NCI-H82 treated with DMSO at 0.1 percent for 48 hours (cell line): Measurements from ENCODE around the gene RNF123.
"Not testable (repeated sequence)": the region's sequence is repeated elsewhere in the genome, so short reads cannot be mapped to it uniquely, and the experiment has no call there.

ENCODE experiments used
- DNase-seq: peaks from one replicate; lab custom pipeline; 2025; ENCODE audit not compliant: unreplicated experiment; lab: John Stamatoyannopoulos, UW

Gene RNF123

DNA sequence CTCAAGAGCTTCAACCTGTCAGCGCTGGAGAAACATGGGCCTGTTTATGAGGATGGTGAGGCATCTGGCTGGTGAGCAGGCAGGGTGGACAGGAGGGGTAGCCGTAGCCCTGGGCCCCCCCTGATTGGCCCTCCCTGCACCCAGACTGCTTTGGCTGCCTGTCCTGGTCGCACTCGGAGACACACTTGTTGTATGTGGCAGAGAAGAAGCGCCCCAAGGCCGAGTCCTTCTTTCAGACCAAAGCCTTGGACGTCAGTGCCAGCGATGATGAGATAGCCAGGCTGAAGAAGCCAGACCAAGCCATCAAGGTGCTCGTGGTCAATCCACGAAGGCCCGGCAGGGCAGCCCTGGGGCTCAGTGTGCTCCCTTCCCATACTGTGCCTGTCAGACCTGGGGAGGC is 13.4 kb upstream of the RNF123 start:
- DNase-seq: no peak

DNA sequence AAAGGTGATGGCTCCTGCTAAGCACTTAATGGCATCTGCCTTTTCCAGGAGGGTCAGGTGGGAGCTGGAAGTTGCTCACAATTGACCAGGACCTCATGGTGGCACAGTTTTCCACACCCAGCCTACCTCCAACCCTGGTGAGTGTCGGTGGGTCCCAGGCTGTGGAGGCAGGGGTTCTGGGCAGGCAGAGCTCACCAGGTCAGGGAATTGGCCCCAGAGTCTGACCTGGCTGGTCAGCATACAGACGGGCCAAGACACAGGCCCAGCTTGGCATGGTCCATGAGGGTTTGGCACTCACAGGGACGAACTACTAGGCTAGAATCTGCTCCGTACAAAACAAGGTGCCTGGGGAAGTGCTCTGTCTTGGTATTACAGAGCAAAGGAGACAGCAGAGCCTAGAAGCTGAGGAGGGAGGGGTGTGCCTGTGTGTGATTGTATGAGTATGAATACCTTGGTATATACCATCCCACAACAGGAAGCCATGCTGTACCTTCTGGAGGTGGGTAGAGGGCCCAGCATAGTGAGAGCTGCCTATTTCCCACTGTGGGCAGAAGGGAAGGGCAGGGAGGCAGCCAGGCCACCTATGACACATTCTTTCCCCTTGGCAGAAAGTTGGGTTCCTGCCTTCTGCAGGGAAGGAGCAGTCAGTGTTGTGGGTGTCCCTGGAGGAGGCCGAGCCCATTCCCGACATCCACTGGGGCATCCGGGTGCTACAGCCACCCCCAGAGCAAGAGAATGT is 8.7 kb upstream of the RNF123 start:
- DNase-seq: no peak

DNA sequence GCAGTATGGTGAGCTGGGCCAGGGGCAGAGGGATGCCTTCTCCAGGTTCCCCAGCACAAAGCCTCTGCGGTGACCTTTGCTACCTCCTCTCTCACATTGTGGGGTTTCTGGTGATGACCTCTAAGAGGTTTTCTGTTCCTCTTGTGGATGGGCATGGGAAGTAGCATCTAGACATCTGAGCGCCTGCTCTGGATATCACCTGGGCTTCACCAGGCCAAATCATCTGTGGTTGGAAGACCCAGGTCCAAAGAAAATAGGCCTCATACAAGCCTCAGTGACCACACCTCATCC is 8.2 kb upstream of the RNF123 start:
- DNase-seq: no peak

DNA sequence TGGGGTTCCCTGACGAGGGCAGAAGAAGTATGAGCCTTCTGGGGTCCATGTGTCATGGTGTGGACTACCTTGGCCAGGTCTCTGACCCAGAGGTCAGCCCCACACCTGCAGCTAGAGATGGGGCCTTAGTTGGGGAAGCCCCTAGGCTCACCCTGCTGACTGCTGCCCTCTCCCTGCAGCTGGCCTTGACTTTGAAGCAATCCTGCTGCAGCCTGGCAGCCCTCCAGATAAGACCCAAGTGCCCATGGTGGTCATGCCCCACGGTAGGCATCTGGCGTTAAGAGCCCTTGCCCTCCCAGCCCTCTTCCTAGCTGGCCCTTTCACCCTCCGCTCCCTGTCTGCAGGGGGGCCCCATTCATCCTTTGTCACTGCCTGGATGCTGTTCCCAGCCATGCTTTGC is 7.8 kb upstream of the RNF123 start:
- no peak for DNase-seq

DNA sequence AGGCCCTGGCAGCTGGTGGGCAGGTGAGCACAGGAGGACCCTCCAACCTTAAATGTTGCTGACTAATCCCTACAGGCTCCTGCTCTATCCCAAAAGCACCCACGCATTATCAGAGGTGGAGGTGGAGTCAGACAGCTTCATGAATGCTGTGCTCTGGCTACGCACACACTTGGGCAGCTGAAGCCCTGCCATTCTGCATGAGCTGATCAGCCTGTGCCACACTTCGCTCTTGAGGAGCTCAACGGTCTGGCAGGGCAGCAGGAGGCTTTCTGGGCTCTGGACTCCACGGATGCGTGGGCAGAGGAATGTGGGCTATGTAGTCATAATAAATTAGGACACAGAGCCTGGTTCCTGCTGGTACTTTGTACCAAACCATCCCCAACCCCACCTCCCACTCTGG is 6.2 kb upstream of the RNF123 start:
- DNase-seq: no peak

DNA sequence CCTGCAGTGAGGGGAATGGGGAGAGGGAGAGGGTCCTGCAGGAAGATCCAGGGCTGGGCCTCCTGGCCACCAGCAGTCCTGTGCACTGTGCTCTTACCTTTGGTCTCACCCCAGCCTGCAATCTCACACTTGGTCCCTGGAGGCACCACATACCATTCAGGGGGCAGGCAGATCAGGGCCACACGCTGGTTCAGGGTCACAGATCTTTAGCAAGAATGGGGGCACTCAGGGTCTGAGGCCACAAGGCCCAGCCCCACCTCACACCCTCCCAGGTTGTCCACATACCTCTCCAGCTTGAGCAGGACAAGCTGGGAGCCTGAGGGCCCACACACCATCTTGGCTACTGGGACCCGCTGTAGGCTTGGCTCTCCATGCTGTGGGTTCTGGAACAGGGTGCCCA is 4.9 kb upstream of the RNF123 start:
- not testable (repeated sequence) for DNase-seq

DNA sequence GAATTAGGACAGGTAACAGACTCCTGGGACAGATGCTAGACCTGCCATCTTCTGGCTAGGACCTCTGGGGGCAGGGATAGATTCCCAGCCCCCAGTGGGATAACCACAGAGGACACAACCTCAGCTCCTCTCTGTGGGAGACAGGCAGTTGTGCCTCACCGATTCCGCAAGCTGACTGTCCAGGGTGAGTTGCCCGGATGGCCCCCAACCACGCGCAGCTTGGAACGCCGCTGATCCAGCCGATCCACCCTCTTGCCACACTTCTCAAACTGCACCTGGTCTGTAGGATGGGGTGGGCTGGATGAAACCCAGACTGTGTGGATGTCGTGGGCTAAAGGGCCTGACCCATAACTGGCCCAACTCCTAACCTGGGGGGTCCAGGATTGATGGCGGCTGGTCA is 4.3 kb upstream of the RNF123 start:
- DNase-seq: not testable (repeated sequence)

DNA sequence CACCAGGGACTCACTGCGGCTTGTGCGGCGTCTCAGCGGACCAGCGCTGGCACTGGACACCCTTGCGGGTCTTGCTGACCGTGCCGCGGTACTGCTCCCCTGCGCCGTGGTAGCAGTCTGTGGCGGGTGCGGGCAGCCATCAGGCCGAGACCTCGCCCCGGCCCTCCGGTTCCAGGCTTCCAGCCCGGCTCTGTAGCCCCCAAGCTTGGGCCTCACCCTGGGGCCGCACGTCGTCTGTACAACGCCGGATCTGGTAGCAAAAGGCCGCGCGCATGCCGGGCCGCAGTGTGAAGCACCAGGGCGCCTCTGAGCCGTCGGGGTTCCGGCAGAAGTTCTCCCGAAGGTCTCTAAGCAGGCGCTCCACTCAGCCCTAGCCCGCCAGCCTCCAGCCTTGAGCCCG is 3.5 kb upstream of the RNF123 start:
- not testable (repeated sequence) for DNase-seq

DNA sequence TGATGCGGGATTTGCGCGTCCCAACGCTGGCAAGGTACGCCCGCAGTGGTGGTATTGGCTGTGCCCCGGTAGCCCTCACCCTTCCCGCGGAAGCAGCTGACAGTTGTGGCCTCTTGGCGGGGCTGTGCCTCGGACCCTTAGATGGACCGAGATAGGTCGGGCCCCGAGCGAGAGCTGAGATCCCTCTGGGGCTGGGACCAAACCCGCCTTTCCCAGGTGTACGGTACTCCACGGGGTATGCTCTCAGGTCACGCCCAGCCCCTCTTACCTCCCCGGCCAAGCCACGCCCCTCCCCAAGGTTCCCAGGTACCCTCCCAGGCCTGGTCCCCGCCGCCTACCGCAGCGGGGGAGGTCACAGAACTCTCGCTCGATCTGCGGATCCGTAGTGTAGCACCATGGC is 3.0 kb upstream of the RNF123 start:
- DNase-seq: not testable (repeated sequence)

DNA sequence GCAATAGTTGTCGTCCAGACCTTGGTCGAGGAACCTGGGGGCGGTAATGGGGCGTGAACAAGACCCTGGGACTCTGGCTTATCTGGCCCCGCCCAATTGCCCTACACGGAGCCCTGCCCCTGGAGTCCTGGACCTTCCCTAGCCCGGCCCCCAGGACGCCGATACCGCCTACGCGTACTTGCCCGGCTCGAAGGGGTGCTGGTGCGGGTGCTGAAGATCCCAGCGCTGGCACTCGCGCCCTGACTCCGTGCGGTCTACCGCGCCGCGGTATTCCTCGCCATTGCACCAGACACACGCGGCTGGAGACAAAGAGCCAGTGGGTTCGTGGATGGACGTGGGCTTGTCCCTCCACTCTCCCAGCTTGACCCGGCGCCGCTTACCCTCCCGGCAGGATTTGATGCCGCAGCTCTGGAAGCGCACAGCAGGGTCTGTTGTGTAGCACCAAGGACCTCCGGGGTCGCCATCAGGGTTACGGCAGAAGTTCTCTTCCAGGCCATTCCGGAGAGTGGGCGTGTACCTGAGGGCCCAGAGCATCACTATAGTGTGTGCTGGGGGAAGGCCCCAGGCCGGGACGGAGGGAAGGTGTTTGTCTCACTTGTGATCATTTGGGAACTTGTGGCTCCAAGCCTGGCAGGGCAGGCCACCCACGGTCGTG is 2.5 kb upstream of the RNF123 start:
- DNase-seq: not testable (repeated sequence)

DNA sequence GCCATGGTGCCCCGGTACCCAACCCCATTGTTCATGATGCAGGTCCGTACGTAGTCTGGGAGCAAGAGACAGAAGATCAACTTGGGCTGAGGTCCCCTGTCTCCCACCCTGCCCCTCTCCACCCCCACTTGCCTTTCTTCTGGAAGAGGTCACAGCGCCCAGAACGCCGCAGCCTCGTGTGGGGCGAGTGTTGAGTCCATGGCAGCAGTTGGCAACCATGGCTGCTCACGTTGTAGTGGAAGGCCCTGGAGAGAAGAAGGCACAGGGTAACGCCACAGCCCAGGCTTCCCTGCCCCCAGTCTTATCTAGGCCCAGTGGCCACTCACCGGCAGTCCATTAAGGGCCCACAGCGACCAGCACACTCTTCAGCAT is 1.9 kb upstream of the RNF123 start:
- not testable (repeated sequence) for DNase-seq

DNA sequence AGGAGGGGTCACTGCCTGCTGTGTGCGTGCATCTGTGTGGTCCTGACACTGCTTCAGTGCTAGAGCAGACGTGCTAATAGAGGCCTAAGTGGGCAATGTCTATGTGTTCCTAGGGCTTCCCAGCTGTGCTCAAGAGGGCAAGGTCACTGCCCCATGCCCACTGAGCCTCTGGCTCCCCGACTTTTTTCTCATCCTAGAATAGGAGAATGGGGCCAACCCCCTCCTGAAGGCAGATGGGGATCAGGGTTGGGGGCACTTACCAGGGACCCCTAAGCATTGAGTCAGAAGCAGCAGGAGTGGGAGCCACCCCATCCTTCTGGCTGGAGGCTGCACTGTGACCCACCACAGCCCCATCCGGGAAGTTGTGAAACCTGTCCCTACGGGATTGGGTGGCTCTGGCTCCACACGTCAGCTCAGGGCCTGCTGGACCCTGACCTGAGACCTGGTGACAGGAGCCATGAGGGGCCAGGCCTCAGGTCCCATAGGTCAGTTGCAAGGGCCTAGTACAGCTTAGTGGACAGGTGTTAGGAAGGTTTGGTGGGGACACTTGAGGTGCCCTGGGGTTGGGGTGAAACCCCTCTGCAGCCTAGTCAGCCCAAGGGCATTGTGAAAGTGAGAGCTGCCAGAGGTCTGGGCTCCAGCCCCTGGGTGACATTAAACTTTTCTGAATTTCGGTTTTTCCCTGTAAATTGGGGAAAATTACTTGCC is 865 bp upstream of the RNF123 start:
- DNase-seq: not testable (repeated sequence)

DNA sequence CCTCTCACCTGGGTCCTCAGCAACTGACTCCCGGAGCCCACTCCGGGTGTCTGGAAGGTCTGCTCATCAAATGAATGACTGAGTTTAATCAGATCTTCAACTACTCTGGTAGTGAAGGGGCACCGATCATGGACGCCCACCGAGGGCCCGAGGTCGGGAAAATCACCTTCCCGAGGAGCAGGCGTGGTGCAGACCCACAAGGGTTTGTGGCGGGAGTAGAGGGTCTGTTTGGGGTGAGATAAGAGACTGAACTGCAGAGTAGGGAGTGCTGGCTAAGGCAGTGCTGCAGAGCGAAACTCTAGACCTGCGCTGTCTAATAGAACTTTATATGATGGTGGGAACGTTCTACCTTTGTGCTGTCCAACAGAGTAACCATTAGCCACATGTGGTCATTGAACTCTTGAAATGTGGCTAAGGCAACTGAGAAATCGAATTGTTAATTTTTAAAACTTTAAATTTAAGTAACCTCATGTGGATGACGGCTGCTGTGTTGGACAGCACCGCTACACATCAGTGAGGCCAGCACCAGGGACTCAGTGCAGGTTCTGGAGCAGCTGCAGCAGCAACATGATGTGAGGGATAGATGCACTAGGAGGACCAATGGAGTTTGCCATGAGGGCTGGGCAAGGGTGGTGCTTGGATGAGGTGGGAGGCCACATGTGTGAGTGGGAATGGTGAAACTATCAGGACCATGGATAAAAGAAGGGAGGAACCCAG is 709 bp downstream of the RNF123 start:
- DNase-seq: not testable (repeated sequence)

DNA sequence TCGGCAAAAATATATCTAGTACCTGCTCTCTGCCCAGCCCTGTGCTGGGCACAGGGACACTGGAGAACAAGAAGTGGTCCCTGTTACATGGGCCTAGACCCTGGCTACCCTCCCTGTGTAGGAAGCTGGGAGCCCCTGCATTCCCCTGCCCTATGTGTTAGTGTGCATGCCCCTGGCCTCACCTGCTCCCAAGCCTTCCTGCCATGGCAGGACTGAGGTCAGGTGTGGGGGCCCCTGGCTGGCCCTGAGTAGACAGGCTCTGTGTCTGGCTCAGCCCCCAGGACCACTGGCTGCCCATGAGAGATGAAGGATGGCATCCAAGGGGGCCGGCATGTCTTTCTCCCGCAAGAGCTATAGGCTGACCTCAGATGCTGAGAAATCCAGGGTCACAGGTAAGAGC is 1.5 kb downstream of the RNF123 start:
- DNase-seq: not testable (repeated sequence)

DNA sequence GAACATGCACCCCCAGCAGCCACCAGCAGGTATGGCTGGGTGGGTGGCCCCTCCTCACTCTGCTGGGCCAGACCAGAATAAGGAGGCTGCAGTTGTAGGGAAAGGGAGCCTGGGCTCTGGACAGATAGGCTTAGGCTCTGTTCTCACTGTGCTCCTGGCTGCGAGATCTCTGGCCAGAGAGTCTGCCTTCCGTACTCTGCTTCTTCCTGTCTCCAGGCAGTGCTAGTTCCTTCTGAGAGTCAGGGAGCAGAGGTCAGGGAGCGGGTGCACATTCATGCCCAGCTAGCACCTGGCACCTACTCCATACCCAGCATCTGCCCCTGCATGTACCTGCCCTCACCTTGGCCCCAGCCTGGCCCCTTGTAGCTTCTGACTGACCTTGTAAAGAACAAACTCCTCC is 2.1 kb downstream of the RNF123 start:
- not testable (repeated sequence) for DNase-seq

DNA sequence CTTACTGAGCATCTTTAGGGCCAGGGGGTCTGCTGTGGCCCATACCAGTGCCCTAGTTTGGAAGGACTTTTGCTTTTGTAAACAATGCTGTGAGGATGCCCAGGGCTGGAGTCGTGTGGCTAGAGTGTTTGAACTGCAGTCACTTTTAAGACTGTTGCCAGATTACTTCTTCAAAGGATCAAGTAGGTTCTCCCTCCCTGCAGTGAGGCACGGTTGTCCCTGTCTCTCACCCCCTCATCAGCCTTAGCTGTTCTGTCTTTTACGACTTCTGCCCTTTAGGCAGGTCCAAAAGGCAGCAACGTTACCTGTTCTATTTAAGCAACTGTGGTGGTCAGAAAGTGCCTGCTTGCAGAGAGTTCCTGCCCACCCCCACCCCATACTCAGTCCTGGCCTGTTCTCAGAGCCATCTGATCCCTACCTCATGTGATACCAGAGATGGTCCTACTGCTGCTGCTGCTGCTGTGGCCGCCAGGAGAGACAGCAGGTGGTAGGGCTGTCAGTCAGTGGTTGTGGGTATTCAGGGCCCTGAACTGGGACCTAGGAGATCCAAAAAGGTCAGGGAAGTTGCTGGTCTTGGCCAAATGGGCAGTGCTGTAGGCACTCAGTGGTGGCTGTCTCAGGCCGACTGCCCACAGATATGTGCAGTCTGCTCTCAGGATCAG is 5.2 kb downstream of the RNF123 start:
- not testable (repeated sequence) for DNase-seq

DNA sequence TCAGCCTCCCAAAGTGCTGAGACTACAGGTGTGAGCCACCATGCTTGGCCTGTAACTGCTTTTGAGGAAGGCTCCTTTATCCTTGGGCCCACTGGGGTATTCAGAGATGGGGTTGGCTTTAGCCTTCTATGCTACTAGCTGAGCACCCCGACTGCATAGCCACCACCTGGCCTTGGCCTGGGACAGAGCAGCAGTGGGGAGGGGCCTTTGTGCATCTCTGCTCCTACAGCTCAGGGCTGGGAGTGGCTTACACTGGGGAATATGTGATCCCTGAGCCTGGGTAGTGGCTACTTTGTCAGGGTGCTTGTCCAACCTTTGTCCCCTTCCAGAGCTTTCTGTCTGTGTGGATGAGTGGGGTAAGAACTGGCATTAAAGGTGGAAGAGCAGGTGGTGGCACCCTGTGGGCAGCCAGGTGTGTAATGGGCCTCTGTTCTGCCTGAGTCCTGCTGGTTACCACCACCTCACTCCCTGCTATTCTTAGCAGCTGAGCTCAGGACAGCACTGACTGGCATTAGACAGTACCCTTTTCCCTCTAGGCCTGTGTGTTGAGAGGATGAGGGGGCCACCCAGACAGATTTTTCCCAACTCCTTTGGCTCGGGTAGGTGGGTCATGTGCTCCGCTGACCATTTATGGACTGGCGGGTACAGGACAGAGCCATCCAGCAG is 6.1 kb downstream of the RNF123 start:
- DNase-seq: not testable (repeated sequence)

DNA sequence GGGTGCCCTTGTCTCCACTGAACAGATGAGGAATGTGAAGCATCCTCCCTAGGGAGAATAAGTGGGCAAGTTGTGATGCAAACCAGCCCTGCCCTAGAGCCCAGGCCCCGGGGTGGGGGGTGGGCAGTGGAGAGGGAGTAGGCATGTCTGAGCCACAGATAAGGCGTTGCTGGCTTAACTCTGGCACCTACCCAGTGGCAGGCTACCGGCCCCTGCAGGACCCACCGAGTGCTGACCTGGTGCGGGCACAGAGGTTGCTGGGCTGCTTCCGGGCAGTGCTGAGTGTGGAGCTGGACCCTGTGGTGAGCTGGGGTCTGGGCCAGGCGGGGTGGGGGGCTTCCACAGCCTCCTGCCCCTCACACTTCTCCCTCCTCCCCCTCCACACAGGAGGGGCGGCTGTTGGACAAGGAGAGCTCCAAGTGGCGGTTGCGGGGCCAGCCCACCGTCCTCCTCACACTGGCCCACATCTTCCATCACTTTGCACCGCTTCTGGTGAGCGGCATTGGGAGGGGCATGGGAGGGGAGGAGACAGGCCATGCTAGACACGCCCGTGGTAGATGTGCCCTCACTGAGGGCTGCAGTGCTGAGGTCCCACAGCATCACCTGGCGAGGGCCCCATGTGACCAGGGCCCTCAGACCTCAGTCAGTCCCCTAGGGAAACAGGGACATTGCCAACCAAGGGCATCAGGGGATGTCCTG is 10.1 kb downstream of the RNF123 start:
- no peak for DNase-seq

DNA sequence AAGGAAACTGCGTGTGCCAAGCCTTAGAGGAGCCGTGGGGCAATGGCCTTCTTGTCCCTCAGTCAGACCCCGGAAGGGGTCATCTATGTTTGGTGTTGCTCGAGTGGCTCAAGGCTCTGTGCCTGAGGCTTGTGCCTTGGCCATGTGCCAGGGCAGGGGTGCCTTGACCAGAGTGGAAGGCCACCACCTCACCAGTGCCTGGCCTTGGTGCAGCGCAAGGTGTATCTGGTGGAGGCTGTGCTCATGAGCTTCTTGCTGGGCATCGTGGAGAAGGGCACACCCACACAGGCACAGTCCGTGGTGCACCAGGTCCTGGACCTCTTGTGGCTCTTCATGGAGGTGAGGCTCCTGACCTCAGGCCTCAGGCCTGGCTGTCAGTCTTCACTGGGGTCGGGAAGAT is 10.7 kb downstream of the RNF123 start:
- DNase-seq: no peak
